Eye (tissue), 1 donor: ENCODE results near the gene NACAD.

Source experiments
- DNase-seq: peaks from one replicate; pipeline ENCODE4 v3.0.0-alpha.2; 2015

NACAD gene

GRCh38 chr7:45112648-45113047 lies 23.9 kb upstream of the NACAD start:
- DNase-seq, result no peak

GRCh38 chr7:45111298-45112223 lies 22.8 kb upstream of the NACAD start, which contains the start of gene TBRG4:
Gene TBRG4 (minus strand): TSS chr7:45111697. CDS start chr7:45109237, 2,460 bp downstream.
- DNase-seq, result peak; percentile 98

GRCh38 chr7:45108863-45109262 lies 20.1 kb upstream of the NACAD start:
- DNase-seq, result no peak

- DNase-seq, result no peak
These were observed 18.6 kb upstream of the NACAD start for GRCh38 chr7:45107356-45107755.

GRCh38 chr7:45106820-45107219 lies 18.1 kb upstream of the NACAD start:
- no peak for DNase-seq

GRCh38 chr7:45105588-45106188 lies 16.9 kb upstream of the NACAD start:
- no peak for DNase-seq

- DNase-seq, result no peak
These were observed 16.2 kb upstream of the NACAD start for GRCh38 chr7:45104844-45105587.

- DNase-seq, result no peak
These were observed 15.4 kb upstream of the NACAD start for GRCh38 chr7:45103958-45104843.

- DNase-seq, result no peak
These were observed 14.3 kb upstream of the NACAD start for GRCh38 chr7:45102785-45103712.

- DNase-seq, result no peak
These were observed 13.0 kb upstream of the NACAD start for GRCh38 chr7:45101748-45102147.

- DNase-seq, result no peak
These were observed 12.2 kb upstream of the NACAD start for GRCh38 chr7:45100761-45101480.

GRCh38 chr7:45099891-45100760 lies 11.4 kb upstream of the NACAD start:
- no peak for DNase-seq

- no peak for DNase-seq
These were observed 10.4 kb upstream of the NACAD start for GRCh38 chr7:45098983-45099839.

GRCh38 chr7:45092931-45093235 lies 4.1 kb upstream of the NACAD start:
- no peak for DNase-seq

GRCh38 chr7:45092100-45092930 lies 3.5 kb upstream of the NACAD start:
- DNase-seq, result no peak

GRCh38 chr7:45089341-45089891 lies 647 bp upstream of the NACAD start:
- peak; percentile 94 for DNase-seq

- DNase-seq, result peak; percentile 48
These were observed 545 bp downstream of the NACAD start for GRCh38 chr7:45088146-45088701.
